Measurements from ENCODE around the gene FBLN1. TPM values are rescaled to one million over a fixed set of nuclear protein-coding genes. Genes with fewer than 3 reads are reported as not detected.
A peak's percentile ranks its signal among the peaks of the same experiment; 100 is the strongest.

Gene FBLN1
- total and polyA plus RNA-seq, 12 donors: 31.3 to 126 (median 51.0) TPM

DNA sequence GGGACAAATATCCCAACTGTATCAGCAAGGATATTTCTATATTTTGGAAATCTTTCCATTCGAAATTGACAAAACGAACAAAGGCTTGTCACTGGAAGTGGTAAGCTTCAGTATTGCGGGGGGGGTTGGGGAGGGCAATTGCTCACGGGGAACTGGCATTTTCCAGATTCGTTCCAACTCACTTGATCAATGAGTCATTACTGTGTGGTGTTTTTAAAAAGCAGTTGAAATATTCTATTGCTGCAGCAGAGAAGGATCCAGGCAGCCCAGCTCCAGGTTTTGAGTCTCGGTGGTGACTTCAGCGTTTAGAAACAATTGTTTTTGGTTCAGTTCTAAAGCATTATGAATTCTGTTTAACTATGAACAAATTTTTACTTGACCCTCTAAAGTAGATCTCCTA lies 33.8 kb upstream of the FBLN1 start:
- H3K4me1 ChIP-seq: peaks cover 0 to 21% (median under 1%) of the 10 kb centered on the region in 9 donors
- ATAC-seq: no peak

GRCh38 chr22:45469281-45470073 lies 33.2 kb upstream of the FBLN1 start:
- ATAC-seq (no peak), DNase-seq (no peak)
- Histone ChIP-seq H3K27me3 (no peaks in the 10 kb centered on the region), H3K4me1 (peaks cover 0 to 27% (median 5%) of the 10 kb centered on the region in 9 donors), H3K36me3 (no peaks in the 10 kb centered on the region), H3K27ac (peak overlapping the region in 7 of 10 donors; percentile 6 to 64 (median 39)), H3K4me3 (no peak overlapping the region), H3K9me3 (peaks cover 0 to 17% (median 0%) of the 10 kb centered on the region in 11 donors)
- intact Hi-C loops (cut with DNase I): no loop called here
- 50 to 57% methylated on average over 8 of the region's 8 CpGs for WGBS, 2 donors
- TF ChIP-seq, protein P1, sequence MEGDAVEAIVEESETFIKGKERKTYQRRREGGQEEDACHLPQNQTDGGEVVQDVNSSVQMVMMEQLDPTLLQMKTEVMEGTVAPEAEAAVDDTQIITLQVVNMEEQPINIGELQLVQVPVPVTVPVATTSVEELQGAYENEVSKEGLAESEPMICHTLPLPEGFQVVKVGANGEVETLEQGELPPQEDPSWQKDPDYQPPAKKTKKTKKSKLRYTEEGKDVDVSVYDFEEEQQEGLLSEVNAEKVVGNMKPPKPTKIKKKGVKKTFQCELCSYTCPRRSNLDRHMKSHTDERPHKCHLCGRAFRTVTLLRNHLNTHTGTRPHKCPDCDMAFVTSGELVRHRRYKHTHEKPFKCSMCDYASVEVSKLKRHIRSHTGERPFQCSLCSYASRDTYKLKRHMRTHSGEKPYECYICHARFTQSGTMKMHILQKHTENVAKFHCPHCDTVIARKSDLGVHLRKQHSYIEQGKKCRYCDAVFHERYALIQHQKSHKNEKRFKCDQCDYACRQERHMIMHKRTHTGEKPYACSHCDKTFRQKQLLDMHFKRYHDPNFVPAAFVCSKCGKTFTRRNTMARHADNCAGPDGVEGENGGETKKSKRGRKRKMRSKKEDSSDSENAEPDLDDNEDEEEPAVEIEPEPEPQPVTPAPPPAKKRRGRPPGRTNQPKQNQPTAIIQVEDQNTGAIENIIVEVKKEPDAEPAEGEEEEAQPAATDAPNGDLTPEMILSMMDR (IDR thresholded peaks at IDR 0.05): no peak

More for the DNA sequence above, 33.8 kb upstream of the FBLN1 start:
- intact Hi-C loops (cut with DNase I): no loop called here
- DNase-seq: no peak
- WGBS, 2 donors: 69 to 70% methylated on average over 7 of the region's 7 CpGs
- H3K27me3 ChIP-seq: no peaks in the 10 kb centered on the region
- peaks cover 0 to 17% (median 0%) of the 10 kb centered on the region in 11 donors for H3K9me3 ChIP-seq
- TF ChIP-seq, protein P1 (IDR thresholded peaks at IDR 0.05): no peak
- H3K27ac ChIP-seq: peak overlapping the region in 4 of 10 donors; percentile 1 to 64 (median 16)
- no peak overlapping the region for H3K4me3 ChIP-seq
- no peaks in the 10 kb centered on the region for H3K36me3 ChIP-seq

GRCh38 chr22:45470871-45471270 lies 31.8 kb upstream of the FBLN1 start:
- H3K27me3 ChIP-seq: peaks cover 0 to 2% (median 0%) of the 10 kb centered on the region in 7 donors
- H3K4me1 ChIP-seq: peaks cover 0 to 27% (median 5%) of the 10 kb centered on the region in 9 donors
- intact Hi-C loops (cut with DNase I): no loop called here
- ATAC-seq: no peak
- TF ChIP-seq, protein P1 (IDR thresholded peaks at IDR 0.05): no peak
- DNase-seq: no peak
- H3K9me3 ChIP-seq: peaks cover 0 to 17% (median 0%) of the 10 kb centered on the region in 11 donors
- WGBS, 2 donors: 79 to 82% methylated on average over 11 of the region's 11 CpGs
- H3K27ac ChIP-seq: no peak overlapping the region
- H3K36me3 ChIP-seq: no peaks in the 10 kb centered on the region
- H3K4me3 ChIP-seq: no peak overlapping the region

DNA sequence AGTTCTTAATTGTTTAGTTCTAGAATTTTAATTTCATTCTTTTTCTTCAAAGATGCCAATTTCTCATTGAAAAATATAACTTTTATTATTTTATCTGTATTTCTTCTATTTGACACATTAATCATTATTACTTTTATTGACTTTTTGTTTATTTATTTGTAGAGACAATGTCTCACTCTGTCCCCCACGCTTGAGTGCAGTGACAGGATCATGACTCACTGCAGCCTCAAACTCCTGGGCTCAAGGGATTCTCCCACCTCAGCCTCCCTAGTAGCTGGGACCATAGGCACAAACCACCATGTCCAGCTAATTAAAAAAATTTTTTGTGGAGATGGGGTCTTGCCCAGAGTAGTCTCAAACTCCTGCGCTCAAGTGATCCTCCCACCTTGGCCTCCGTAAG lies 30.3 kb upstream of the FBLN1 start:
- Histone ChIP-seq H3K4me1 (peaks cover 0 to 28% (median 5%) of the 10 kb centered on the region in 9 donors), H3K36me3 (no peaks in the 10 kb centered on the region), H3K9me3 (peaks cover 0 to 6% (median 0%) of the 10 kb centered on the region in 11 donors), H3K27ac (no peak overlapping the region), H3K4me3 (no peak overlapping the region), H3K27me3 (peaks cover 0 to 13% (median 0%) of the 10 kb centered on the region in 7 donors)
- TF ChIP-seq, protein P1 (IDR thresholded peaks at IDR 0.05): no peak
- intact Hi-C loops (cut with DNase I): no loop called here
- DNase-seq (no peak), ATAC-seq (no peak)
- 95 to 99% methylated on average over 3 of the region's 3 CpGs for WGBS, 2 donors

Data from heart right ventricle (tissue), 16 donors.